Testis (tissue), 3 donors: ENCODE data around the gene TPM3. TPM values are rescaled to one million over a fixed set of nuclear protein-coding genes. Genes with fewer than 3 reads are reported as not detected.

Experiments
- DNase-seq: peaks from one replicate; pipeline ENCODE4 v3.0.0-alpha.2; 2019
- H3K27ac ChIP-seq, 2 donors: fragments of 200-600 bp; sonication (generic); one replicate each; pipeline ENCODE4 v1.5.1; 2019
- H3K27me3 ChIP-seq: fragments of 200-600 bp; sonication (generic); one replicate; pipeline ENCODE4 v1.5.1; 2019
- H3K36me3 ChIP-seq: fragments of 200-600 bp; sonication (generic); one replicate; pipeline ENCODE4 v1.5.1; 2017; ENCODE audit warnings: low read depth; ENCODE audit errors: missing control alignments
- H3K4me1 ChIP-seq: fragments of 200-600 bp; sonication (generic); one replicate; pipeline ENCODE4 v1.5.1; 2019
- H3K4me3 ChIP-seq, 2 donors: fragments of 200-600 bp; sonication (generic); one replicate each; pipeline ENCODE4 v1.5.1; 2017 to 2019
- H3K9me3 ChIP-seq: fragments of 200-600 bp; sonication (generic); one replicate; pipeline ENCODE4 v1.5.1; 2017
- POLR2A ChIP-seq: fragments of 450-650 bp; IDR thresholded peaks from one replicate; pipeline ENCODE4 v1.6.1; 2017; ENCODE audit warnings: antibody characterized with exemption, mild to moderate bottlenecking, moderate library complexity
- WGBS, 2 donors: methylation state at CpG; one replicate each; pipeline ENCODE4 v1.1.5; 2018; 5-methylcytosine and 5-hydroxymethylcytosine counted together
- intact Hi-C: fragments of 100-400 bp; cut with DNase I; formaldehyde crosslinking; loops from one replicate; pipeline ENCODE4 v1.15.1; 2023; ENCODE audit warnings: low total_unique reads
- polyA plus RNA-seq: library from polyadenylated mRNA; stranded (reverse); fragments of 350-450 nt; fragmentation: Illumina TruSeq; extraction: RNeasy Lipid Tissue Mini Kit (QIAGEN cat#74804); gene quantifications from one replicate; pipeline ENCODE4 v1.2.3, GENCODE V29; 2014; ENCODE audit warnings: low read depth, low replicate concordance; ENCODE audit not compliant: insufficient read depth
- total RNA-seq, 2 donors: library from RNA; depleted of rRNA; stranded (reverse); fragments of >200 nt; gene quantifications; one replicate each; pipeline ENCODE4 v1.2.3, GENCODE V29; 2016
- TF ChIP-seq, protein P1 (sequence below), 3 experiments: fragments of 450-650 bp in 2 of 3; fragments of 200-600 bp in 1 of 3; sonication (generic) in 1 of 3; IDR thresholded peaks; one replicate each; pipeline ENCODE4 v1.5.1; 2016 to 2019; ENCODE audit warnings: antibody characterized with exemption in 3 of 3, mild to moderate bottlenecking in 2 of 3, moderate library complexity in 1 of 3

Gene TPM3
- total and polyA plus RNA-seq, 3 donors from 2014 or later, result 266 to 356 (median 290) TPM

DNA sequence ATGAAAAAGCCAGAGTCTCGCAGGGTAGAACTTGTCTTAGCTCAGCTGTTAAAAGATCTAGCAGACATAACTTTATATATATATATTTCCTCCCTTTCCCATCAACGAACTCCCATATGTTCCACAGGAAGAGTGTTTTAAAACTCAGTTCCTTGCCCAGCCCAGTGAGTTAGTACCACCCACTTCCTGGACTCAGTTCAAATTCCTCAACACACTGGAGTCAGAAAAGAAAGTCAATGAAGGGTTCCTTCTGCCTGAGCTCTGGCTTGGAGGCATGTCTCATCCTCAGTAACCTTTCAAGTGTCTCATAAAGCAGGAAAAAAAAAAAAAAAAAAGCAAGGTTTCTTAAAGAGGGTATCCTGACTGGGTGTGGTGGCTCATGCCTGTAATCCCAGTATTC, 15.6 kb downstream of the TPM3 start:
- Histone ChIP-seq H3K27me3 (no peaks in the 10 kb centered on the region), H3K4me1 (peaks cover 52% of the 10 kb centered on the region), H3K36me3 (no peaks in the 10 kb centered on the region), H3K9me3 (no peaks in the 10 kb centered on the region), H3K27ac (no peak overlapping the region), H3K4me3 (no peak overlapping the region)
- intact Hi-C loops, result no loop called here
- DNase-seq, result no peak
- WGBS, 2 donors, result 47 to 49% methylated on average over 2 of the region's 2 CpGs
- TF ChIP-seq, protein P1, sequence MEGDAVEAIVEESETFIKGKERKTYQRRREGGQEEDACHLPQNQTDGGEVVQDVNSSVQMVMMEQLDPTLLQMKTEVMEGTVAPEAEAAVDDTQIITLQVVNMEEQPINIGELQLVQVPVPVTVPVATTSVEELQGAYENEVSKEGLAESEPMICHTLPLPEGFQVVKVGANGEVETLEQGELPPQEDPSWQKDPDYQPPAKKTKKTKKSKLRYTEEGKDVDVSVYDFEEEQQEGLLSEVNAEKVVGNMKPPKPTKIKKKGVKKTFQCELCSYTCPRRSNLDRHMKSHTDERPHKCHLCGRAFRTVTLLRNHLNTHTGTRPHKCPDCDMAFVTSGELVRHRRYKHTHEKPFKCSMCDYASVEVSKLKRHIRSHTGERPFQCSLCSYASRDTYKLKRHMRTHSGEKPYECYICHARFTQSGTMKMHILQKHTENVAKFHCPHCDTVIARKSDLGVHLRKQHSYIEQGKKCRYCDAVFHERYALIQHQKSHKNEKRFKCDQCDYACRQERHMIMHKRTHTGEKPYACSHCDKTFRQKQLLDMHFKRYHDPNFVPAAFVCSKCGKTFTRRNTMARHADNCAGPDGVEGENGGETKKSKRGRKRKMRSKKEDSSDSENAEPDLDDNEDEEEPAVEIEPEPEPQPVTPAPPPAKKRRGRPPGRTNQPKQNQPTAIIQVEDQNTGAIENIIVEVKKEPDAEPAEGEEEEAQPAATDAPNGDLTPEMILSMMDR (IDR thresholded peaks at IDR 0.05), result no peak
- TF ChIP-seq POLR2A, result no peak

- no peak overlapping the region for H3K4me3 ChIP-seq
- WGBS, 2 donors, result 95 to 96% methylated on average over 4 of the region's 4 CpGs
- H3K27me3 ChIP-seq, result no peaks in the 10 kb centered on the region
- no peak overlapping the region for H3K27ac ChIP-seq
- H3K9me3 ChIP-seq, result no peaks in the 10 kb centered on the region
- TF ChIP-seq, protein P1 (IDR thresholded peaks at IDR 0.05), result no peak
- TF ChIP-seq POLR2A, result no peak
- DNase-seq, result no peak
- H3K4me1 ChIP-seq, result peaks cover 37% of the 10 kb centered on the region
- H3K36me3 ChIP-seq, result no peaks in the 10 kb centered on the region
- intact Hi-C loops, result no loop called here
Measured at GRCh38 chr1:154174654-154175053, 17.2 kb downstream of the TPM3 start.

DNA sequence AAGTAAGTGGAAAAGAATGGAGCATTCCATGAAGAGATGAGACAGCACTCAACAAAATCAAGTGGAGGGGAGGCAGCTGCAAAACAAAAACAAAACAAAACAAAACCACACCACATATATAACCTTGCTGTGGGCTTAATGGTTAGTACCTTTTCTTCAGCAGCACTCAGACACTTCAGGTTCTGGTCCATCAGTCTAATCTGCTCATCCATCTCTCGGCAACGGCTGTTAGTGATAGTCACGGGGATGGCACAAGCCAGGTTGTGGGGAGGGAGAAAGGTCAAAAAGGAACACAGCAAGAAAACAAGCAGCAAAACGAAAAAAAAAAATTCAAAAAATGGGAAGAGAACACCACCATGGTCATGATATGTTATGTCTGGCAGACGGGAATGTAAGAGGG, 20.0 kb downstream of the TPM3 start:
- WGBS, 2 donors, result 84 to 87% methylated on average over 5 of the region's 5 CpGs
- Histone ChIP-seq H3K4me1 (peaks cover 9% of the 10 kb centered on the region), H3K27ac (no peak overlapping the region), H3K9me3 (no peaks in the 10 kb centered on the region), H3K36me3 (no peaks in the 10 kb centered on the region), H3K4me3 (no peak overlapping the region), H3K27me3 (no peaks in the 10 kb centered on the region)
- no peak for TF ChIP-seq POLR2A
- TF ChIP-seq, protein P1 (IDR thresholded peaks at IDR 0.05), result no peak
- intact Hi-C loops, result no loop called here
- DNase-seq, result no peak

GRCh38 chr1:154171223-154171583, 20.7 kb downstream of the TPM3 start:
- no peak for DNase-seq
- no peaks in the 10 kb centered on the region for H3K27me3 ChIP-seq
- intact Hi-C loops, result no loop called here
- H3K36me3 ChIP-seq, result no peaks in the 10 kb centered on the region
- H3K9me3 ChIP-seq, result no peaks in the 10 kb centered on the region
- TF ChIP-seq, protein P1 (IDR thresholded peaks at IDR 0.05), result no peak
- TF ChIP-seq POLR2A, result no peak
- no peak overlapping the region for H3K27ac ChIP-seq
- no peak overlapping the region for H3K4me3 ChIP-seq
- WGBS, 2 donors, result 92 to 94% methylated on average over 4 of the region's 4 CpGs
- H3K4me1 ChIP-seq, result peaks cover 5% of the 10 kb centered on the region

DNA sequence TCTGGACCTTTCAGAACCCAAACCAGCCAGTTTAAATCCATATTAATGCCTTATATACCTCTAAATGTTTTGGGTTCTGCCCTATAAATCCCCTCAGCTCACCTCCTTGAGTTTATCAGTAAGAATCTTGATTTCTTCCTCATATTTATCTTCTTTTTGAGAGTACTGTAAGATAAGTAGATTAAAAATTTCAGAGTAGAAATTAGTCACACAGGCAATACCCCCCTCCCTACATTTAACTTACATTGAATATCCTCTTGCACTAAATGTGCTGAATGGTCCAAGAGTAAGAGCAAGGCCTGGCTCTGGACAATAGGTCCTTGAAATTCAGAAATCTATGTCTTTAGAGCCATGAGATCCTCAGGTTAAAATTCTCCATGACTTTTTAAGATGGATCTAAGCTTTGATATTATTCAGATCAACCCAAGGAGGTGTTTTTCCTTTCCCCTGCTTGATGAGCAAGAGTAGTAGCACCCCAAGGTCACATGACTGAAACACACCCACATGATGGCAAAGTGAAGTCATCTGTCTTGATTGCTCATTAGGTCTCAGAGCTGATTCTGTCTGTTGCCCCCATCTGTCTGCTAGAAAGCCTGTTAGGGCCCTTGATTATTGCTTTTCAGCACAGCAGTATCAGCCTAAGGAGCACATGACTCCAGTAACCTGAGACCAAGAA, 21.2 kb downstream of the TPM3 start:
- Histone ChIP-seq H3K4me1 (no peaks in the 10 kb centered on the region), H3K27ac (no peak overlapping the region), H3K36me3 (no peaks in the 10 kb centered on the region), H3K4me3 (no peak overlapping the region), H3K9me3 (no peaks in the 10 kb centered on the region), H3K27me3 (no peaks in the 10 kb centered on the region)
- no peak for TF ChIP-seq POLR2A
- TF ChIP-seq, protein P1 (IDR thresholded peaks at IDR 0.05), result no peak
- no peak for DNase-seq
- intact Hi-C loops, result no loop called here
